H9 (cell line): ENCODE results near the gene TSPAN33. TPM values are rescaled to one million over a fixed set of nuclear protein-coding genes. Genes with fewer than 3 reads are reported as not detected.

ENCODE experiments used
- DNase-seq: peaks from one replicate; pipeline ENCODE4 v3.0.0-alpha.2; 2017
- H2AFZ ChIP-seq: one replicate; pipeline ENCODE4 v1.6.1; 2013; ENCODE audit warnings: mild to moderate bottlenecking, low read length, control low read depth, moderate library complexity
- H2AK5ac ChIP-seq: 2 replicates; pipeline ENCODE4 v1.6.1; 2013; ENCODE audit warnings: low read length, control low read depth, mixed read lengths; ENCODE audit not compliant: insufficient read length
- H2BK120ac ChIP-seq: one replicate; pipeline ENCODE4 v1.6.1; 2013; ENCODE audit warnings: low read depth, mild to moderate bottlenecking, low read length, control low read depth, inconsistent platforms; ENCODE audit not compliant: poor library complexity, severe bottlenecking
- H2BK12ac ChIP-seq: 2 replicates; pipeline ENCODE4 v1.6.1; 2013; ENCODE audit warnings: low read length, control low read depth, mixed read lengths, low read depth; ENCODE audit not compliant: insufficient read length
- H2BK15ac ChIP-seq: 2 replicates; pipeline ENCODE4 v1.6.1; 2013; ENCODE audit warnings: low read depth, low read length, control low read depth
- H2BK20ac ChIP-seq: one replicate; pipeline ENCODE4 v1.6.1; 2013; ENCODE audit warnings: low read depth, mild to moderate bottlenecking, low read length, control low read depth, inconsistent platforms; ENCODE audit not compliant: poor library complexity, severe bottlenecking
- H2BK5ac ChIP-seq: 2 replicates; pipeline ENCODE4 v1.6.1; 2013; ENCODE audit warnings: low read length, control low read depth, mixed read lengths; ENCODE audit not compliant: insufficient read length
- H3K14ac ChIP-seq: 2 replicates; pipeline ENCODE4 v1.6.1; 2013; ENCODE audit warnings: low read length, control low read depth; ENCODE audit not compliant: insufficient read depth
- H3K18ac ChIP-seq: 2 replicates; pipeline ENCODE4 v1.6.1; 2013; ENCODE audit warnings: low read depth, mild to moderate bottlenecking, mixed read lengths, low read length, control low read depth; ENCODE audit not compliant: insufficient read length
- H3K23ac ChIP-seq: 2 replicates; pipeline ENCODE4 v1.6.1; 2013; ENCODE audit warnings: low read length, control low read depth, mixed read lengths, low read depth; ENCODE audit not compliant: insufficient read length
- H3K23me2 ChIP-seq: 2 replicates; pipeline ENCODE4 v1.6.1; 2013; ENCODE audit warnings: low read depth, mild to moderate bottlenecking, mixed read lengths, low read length, control low read depth; ENCODE audit not compliant: insufficient read length, poor library complexity, severe bottlenecking
- H3K27ac ChIP-seq: 2 replicates; pipeline ENCODE4 v1.5.1; 2013; ENCODE audit warnings: low read length, control low read depth, mixed read lengths, low read depth; ENCODE audit not compliant: insufficient read length
- H3K27me3 ChIP-seq: 2 replicates; pipeline ENCODE4 v1.6.1; 2013; ENCODE audit warnings: low read length, control low read depth, inconsistent platforms; ENCODE audit not compliant: insufficient read depth
- H3K4ac ChIP-seq: 2 replicates; pipeline ENCODE4 v1.6.1; 2013; ENCODE audit warnings: low read depth, mild to moderate bottlenecking, control low read depth, inconsistent platforms, low read length, moderate library complexity
- H3K4me1 ChIP-seq: 2 replicates; pipeline ENCODE4 v1.6.1; 2013; ENCODE audit warnings: low read length, control low read depth, inconsistent platforms; ENCODE audit not compliant: insufficient read depth
- H3K4me2 ChIP-seq: 2 replicates; pipeline ENCODE4 v1.6.1; 2013; ENCODE audit warnings: low read length, control low read depth, mixed read lengths; ENCODE audit not compliant: insufficient read length, insufficient read depth
- H3K56ac ChIP-seq: 2 replicates; pipeline ENCODE4 v1.6.1; 2013; ENCODE audit warnings: low read depth, mild to moderate bottlenecking, mixed read lengths, low read length, control low read depth; ENCODE audit not compliant: insufficient read length
- H3K79me1 ChIP-seq: 2 replicates; pipeline ENCODE4 v1.6.1; 2013; ENCODE audit warnings: low read depth, mild to moderate bottlenecking, moderate library complexity, low read length, control low read depth, inconsistent platforms; ENCODE audit not compliant: insufficient read depth, poor library complexity, severe bottlenecking
- H3K79me2 ChIP-seq: 2 replicates; pipeline ENCODE4 v1.6.1; 2013; ENCODE audit warnings: low read length, control low read depth, inconsistent platforms; ENCODE audit not compliant: insufficient read depth
- H3K9ac ChIP-seq: 2 replicates; pipeline ENCODE4 v1.6.1; 2013; ENCODE audit warnings: low read length, control low read depth, mixed read lengths; ENCODE audit not compliant: insufficient read length; ENCODE audit errors: extremely low read depth
- H3K9me3 ChIP-seq: one replicate; pipeline ENCODE4 v1.6.1; 2013; ENCODE audit warnings: low read depth, low read length, inconsistent platforms; ENCODE audit not compliant: control insufficient read depth
- H3T11ph ChIP-seq: one replicate; pipeline ENCODE4 v1.6.1; 2013; ENCODE audit warnings: mild to moderate bottlenecking, low read length, control low read depth, inconsistent platforms
- H4K20me1 ChIP-seq: one replicate; pipeline ENCODE4 v1.6.1; 2013; ENCODE audit not compliant: control insufficient read depth, insufficient read length, insufficient read depth
- H4K5ac ChIP-seq: 2 replicates; pipeline ENCODE4 v1.6.1; 2013; ENCODE audit warnings: low read depth, mild to moderate bottlenecking, mixed read lengths, low read length, control low read depth; ENCODE audit not compliant: insufficient read length
- H4K8ac ChIP-seq: replicated peaks from 2 replicates; pipeline ENCODE4 v1.6.1; 2013; ENCODE audit warnings: low read length, control low read depth, mixed read lengths, low read depth; ENCODE audit not compliant: insufficient read length
- H4K91ac ChIP-seq: 2 replicates; pipeline ENCODE4 v1.6.1; 2013; ENCODE audit warnings: low read depth, mild to moderate bottlenecking, moderate library complexity, mixed read lengths, low read length, control low read depth; ENCODE audit not compliant: insufficient read length
- H3K27ac Mint-ChIP-seq, 3 experiments: 2 replicates in 2 of 3; 3 replicates in 1 of 3; pipeline ENCODE4 v1.8.0; 2020 to 2021; ENCODE audit warnings: mixed read lengths in 3 of 3, mild to moderate bottlenecking in 1 of 3, moderate library complexity in 1 of 3
- H3K27me3 Mint-ChIP-seq: 2 replicates; pipeline ENCODE4 v1.8.0; 2021; ENCODE audit warnings: low read depth, mild to moderate bottlenecking, moderate library complexity, mixed read lengths
- H3K36me3 Mint-ChIP-seq, 3 experiments: 2 replicates in 2 of 3; 3 replicates in 1 of 3; pipeline ENCODE4 v1.8.0; 2020 to 2021; ENCODE audit warnings: low read depth in 3 of 3, mixed read lengths in 3 of 3; ENCODE audit not compliant: insufficient read depth in 1 of 3
- H3K4me1 Mint-ChIP-seq, 2 experiments: 2 replicates each; pipeline ENCODE4 v1.8.0; 2020; ENCODE audit warnings: mixed read lengths in 2 of 2
- H3K4me3 Mint-ChIP-seq, 2 experiments: 2 replicates in 1 of 2; 3 replicates in 1 of 2; pipeline ENCODE4 v1.8.0; 2020 to 2021; ENCODE audit warnings: mild to moderate bottlenecking in 2 of 2, mixed read lengths in 2 of 2, moderate library complexity in 1 of 2
- H3K9me3 Mint-ChIP-seq, 2 experiments: 2 replicates in 1 of 2; 3 replicates in 1 of 2; pipeline ENCODE4 v1.8.0; 2020; ENCODE audit warnings: mild to moderate bottlenecking in 2 of 2, mixed read lengths in 2 of 2, moderate library complexity in 1 of 2
- WGBS: extraction: QIAGEN DNeasy Blood & Tissue Kit; methylation state at CpG from one replicate; pipeline ENCODE4 v1.1.7; 2013; ENCODE audit warnings: missing lambda C conversion rate, low lambda C conversion rate, mixed read lengths; ENCODE audit not compliant: insufficient read length; ENCODE audit errors: extremely low coverage; 5-methylcytosine and 5-hydroxymethylcytosine counted together
- total RNA-seq: library from RNA; stranded (reverse); gene quantifications from 2 replicates; pipeline ENCODE4 v1.2.1, GENCODE V29; 2021
- TF ChIP-seq, protein P1 (sequence below): fragments of 200-600 bp; sonication (generic); conservative IDR thresholded peaks from 3 replicates; pipeline ENCODE4 v1.8.0; 2021; ENCODE audit warnings: antibody characterized with exemption, mild to moderate bottlenecking

The TSPAN33 gene
- total RNA-seq, 1 experiment from 2014 or later: 34.7 TPM

DNA sequence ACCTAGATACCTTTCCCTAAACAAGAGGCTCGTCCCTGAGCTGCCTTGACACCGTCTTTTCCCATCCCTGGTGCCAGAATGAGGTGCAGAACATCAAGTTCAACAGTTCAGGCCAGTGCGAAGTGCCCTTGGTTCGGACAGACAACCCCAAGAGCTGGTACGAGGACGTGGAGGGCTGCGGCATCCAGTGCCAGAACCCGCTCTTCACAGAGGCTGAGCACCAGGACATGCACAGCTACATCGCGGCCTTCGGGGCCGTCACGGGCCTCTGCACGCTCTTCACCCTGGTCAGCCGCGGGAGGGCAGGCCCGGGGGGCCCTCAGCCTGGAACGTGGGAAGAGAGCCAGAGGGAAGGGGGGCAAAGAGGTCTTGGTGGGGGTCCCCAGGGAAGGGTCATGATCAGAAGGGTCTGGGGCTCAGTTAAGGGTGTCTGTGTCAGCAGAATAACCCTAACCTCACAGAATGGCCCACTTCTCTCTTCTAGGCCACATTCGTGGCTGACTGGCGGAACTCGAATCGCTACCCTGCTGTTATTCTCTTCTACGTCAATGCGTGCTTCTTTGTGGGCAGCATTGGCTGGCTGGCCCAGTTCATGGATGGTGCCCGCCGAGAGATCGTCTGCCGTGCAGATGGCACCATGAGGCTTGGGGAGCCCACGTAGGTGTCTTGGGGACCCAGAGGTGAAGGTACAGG is 60.8 kb downstream of the TSPAN33 start:
- no peak overlapping the region for H4K5ac ChIP-seq
- H3K9ac ChIP-seq: no peak overlapping the region
- DNase-seq: no peak
- H2BK5ac ChIP-seq: no peak overlapping the region
- no peak overlapping the region for H3K18ac ChIP-seq
- H3K27me3 Mint-ChIP-seq: no peaks in the 10 kb centered on the region
- H3K9me3 ChIP-seq: no peaks in the 10 kb centered on the region
- no peak overlapping the region for H3K56ac ChIP-seq
- H3T11ph ChIP-seq: no peak overlapping the region
- no peak overlapping the region for H3K27ac ChIP-seq
- no peak overlapping the region for H4K8ac ChIP-seq
- H2BK15ac ChIP-seq: no peak overlapping the region
- no peaks in the 10 kb centered on the region for H3K79me1 ChIP-seq
- no peak overlapping the region for H3K4me3 Mint-ChIP-seq
- no peak overlapping the region for H2AFZ ChIP-seq
- no peaks in the 10 kb centered on the region for H3K79me2 ChIP-seq
- no peak overlapping the region for H3K23ac ChIP-seq
- no peaks in the 10 kb centered on the region; a peak in 1 of 5 replicates for H3K9me3 Mint-ChIP-seq
- no peak overlapping the region for H3K14ac ChIP-seq
- H2AK5ac ChIP-seq: no peak overlapping the region
- no peak overlapping the region for H4K91ac ChIP-seq
- peak overlapping the region in 1 of 3 experiments; percentile 61; a peak in 2 of 7 replicates for H3K27ac Mint-ChIP-seq
- H2BK120ac ChIP-seq: no peak overlapping the region
- H3K4ac ChIP-seq: no peak overlapping the region
- peaks cover 15 to 51% (median 49%) of the 10 kb centered on the region in 3 experiments for H3K36me3 Mint-ChIP-seq
- H3K4me1 ChIP-seq: no peaks in the 10 kb centered on the region
- H3K23me2 ChIP-seq: no peaks in the 10 kb centered on the region
- H3K27me3 ChIP-seq: no peaks in the 10 kb centered on the region
- TF ChIP-seq, protein P1, sequence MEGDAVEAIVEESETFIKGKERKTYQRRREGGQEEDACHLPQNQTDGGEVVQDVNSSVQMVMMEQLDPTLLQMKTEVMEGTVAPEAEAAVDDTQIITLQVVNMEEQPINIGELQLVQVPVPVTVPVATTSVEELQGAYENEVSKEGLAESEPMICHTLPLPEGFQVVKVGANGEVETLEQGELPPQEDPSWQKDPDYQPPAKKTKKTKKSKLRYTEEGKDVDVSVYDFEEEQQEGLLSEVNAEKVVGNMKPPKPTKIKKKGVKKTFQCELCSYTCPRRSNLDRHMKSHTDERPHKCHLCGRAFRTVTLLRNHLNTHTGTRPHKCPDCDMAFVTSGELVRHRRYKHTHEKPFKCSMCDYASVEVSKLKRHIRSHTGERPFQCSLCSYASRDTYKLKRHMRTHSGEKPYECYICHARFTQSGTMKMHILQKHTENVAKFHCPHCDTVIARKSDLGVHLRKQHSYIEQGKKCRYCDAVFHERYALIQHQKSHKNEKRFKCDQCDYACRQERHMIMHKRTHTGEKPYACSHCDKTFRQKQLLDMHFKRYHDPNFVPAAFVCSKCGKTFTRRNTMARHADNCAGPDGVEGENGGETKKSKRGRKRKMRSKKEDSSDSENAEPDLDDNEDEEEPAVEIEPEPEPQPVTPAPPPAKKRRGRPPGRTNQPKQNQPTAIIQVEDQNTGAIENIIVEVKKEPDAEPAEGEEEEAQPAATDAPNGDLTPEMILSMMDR: no peak
- H3K4me2 ChIP-seq: no peak overlapping the region
- no peaks in the 10 kb centered on the region for H4K20me1 ChIP-seq
- H2BK12ac ChIP-seq: no peak overlapping the region
- H2BK20ac ChIP-seq: no peak overlapping the region
- WGBS: no CpG with 5 or more reads among the region's 29 CpGs
- H3K4me1 Mint-ChIP-seq: peaks cover 0 to 2% of the 10 kb centered on the region in 2 experiments; a peak in 1 of 4 replicates
